GM19239 (cell line): ENCODE data around the gene PTPRD.

Source experiments
- DNase-seq: peaks from one replicate; pipeline ENCODE4 v3.0.0; 2011; ENCODE audit warnings: low spot score; ENCODE audit not compliant: insufficient read length
- FAIRE-seq: peaks from 2 replicates; lab custom pipeline; 2011; peaks lifted over from hg19 to GRCh38; lab: Jason Lieb, UNC

The PTPRD gene

DNA sequence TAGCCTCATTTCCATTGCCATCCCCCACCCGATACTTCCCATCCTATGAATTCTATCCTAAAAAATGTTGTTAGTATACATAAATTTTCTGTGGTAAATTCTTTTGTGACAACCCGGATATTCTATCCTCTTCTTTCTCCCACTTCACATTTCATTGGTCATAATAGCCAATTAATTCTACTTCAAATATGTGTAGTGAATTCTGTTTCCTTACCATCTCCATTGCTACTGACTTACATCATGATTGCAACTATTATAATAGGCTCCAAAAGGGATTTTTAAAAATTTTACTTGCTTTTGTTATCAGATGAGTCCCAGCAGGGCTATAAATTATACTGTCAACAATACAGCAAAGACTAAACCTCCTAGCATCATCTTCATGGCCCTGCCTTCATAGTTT lies 1326.8 kb downstream of the PTPRD start:
- no peak for FAIRE-seq

DNA sequence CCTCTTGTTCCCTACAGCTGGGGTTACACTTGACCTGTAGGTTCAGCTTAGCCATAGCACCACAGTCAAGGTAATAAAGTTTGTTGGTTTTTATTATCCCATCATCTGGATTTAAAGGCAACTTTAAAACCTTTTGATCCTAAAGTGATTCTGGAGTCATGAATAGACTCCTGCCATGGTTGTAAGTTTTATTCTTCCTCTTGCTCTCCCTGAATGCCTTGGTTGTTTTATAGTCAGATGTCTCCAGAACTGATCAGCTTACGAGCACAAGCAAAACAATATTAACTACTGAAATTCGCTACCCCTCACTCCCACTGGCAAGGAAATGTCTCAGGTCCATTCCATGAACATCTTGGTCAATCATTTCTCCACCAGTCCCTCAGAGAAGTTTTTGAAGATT lies 1328.6 kb downstream of the PTPRD start:
- FAIRE-seq: no peak
- DNase-seq: no peak

More for the DNA sequence above, 1326.8 kb downstream of the PTPRD start:
- DNase-seq: no peak

DNA sequence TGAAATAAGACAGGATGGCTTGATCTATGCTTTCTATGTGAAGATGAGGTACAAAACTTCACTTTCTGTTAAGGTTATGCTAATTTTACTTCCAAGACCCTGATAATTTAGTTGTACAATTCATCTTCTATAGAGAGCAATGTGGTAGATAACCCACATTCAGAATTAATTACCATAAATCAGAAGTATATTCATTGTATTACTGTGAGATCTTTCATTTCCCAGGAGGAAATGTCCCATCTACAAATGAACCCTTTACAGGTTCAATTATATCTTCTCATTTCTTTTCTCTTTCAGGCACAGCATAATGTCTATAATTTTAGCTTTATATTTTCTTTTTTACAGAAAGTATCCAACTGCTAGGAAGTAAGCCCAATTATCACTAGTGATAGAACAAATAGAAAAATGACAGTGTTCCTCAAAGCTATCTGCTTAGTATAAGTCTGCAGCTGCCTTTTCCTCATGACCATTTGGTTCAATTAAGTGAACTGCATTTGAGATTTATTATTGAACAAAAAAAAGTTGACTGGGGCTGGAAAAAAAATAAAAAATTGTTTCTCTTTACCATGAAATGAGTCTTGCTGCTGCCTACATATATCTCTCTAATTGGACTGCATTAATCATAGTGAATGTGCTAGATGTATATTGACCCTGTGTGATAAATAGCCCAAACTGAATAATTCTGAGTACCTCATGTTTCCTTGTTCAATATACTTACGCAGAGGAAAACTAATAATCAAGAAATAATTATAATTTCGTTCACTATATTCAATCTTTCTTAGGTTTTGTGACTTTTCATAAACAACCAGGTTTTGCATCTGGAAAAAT lies 1329.4 kb downstream of the PTPRD start:
- DNase-seq (no peak), FAIRE-seq (no peak)

- no peak for DNase-seq
- no peak for FAIRE-seq
Observed at GRCh38 chr9:9275601-9276000, 1337.2 kb downstream of the PTPRD start.

DNA sequence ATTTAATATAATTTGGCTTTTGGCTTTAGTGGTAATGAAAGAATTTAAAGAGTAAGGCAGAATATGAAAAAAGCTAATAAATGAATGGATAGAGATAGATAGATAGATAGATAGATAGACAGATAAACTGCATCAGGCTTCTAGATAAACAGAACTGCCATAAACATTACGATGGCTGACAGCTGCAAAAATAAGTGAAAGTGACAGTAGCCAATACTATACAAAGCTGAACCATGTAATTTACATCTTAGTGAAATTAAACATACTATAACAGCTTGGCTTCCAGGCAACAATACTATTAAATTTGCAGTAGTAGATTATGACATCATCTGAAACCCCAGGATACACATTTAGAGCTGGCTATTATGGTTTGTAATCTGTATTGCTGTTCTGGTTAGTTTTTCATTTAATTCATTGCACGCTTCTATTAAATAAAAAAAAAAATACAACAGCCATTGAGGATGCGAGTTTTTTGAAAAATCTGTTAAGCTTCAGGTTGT lies 1354.8 kb downstream of the PTPRD start:
- DNase-seq (no peak), FAIRE-seq (no peak)

DNA sequence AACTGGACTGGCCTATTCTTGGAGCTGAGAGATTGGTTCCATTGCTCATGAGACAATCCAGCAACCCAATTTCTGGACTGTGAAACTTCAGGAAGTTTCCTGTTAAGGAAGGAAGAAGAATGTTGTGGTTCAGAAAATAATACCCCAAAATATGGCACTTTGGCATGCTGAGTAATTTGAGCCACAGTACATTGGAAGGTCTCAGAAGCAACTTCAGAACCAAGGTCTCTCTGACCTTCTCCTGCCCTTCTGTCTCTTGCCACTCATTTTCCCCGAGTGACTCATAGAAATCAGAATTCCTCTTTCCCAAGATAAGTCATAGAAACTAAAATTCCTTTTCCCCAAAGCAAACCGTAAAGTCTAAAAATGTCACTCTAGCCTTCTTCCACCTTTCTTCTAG lies 1366.1 kb downstream of the PTPRD start:
- DNase-seq: no peak

GRCh38 chr9:9231946-9232345 lies 1380.9 kb downstream of the PTPRD start:
- DNase-seq (no peak), FAIRE-seq (no peak)

More for the DNA sequence above, 1366.1 kb downstream of the PTPRD start:
- no peak for FAIRE-seq

GRCh38 chr9:9229269-9229668 lies 1383.5 kb downstream of the PTPRD start:
- no peak for FAIRE-seq
- DNase-seq: no peak

GRCh38 chr9:9223175-9223574 lies 1389.6 kb downstream of the PTPRD start:
- DNase-seq: no peak
- no peak for FAIRE-seq

GRCh38 chr9:9222730-9223129 lies 1390.1 kb downstream of the PTPRD start:
- FAIRE-seq: no peak

GRCh38 chr9:9216934-9217333 lies 1395.9 kb downstream of the PTPRD start:
- no peak for DNase-seq

More at GRCh38 chr9:9222730-9223129, 1390.1 kb downstream of the PTPRD start:
- no peak for DNase-seq

GRCh38 chr9:9215050-9215449 lies 1397.8 kb downstream of the PTPRD start:
- no peak for FAIRE-seq
- DNase-seq: no peak

More at GRCh38 chr9:9216934-9217333, 1395.9 kb downstream of the PTPRD start:
- no peak for FAIRE-seq

DNA sequence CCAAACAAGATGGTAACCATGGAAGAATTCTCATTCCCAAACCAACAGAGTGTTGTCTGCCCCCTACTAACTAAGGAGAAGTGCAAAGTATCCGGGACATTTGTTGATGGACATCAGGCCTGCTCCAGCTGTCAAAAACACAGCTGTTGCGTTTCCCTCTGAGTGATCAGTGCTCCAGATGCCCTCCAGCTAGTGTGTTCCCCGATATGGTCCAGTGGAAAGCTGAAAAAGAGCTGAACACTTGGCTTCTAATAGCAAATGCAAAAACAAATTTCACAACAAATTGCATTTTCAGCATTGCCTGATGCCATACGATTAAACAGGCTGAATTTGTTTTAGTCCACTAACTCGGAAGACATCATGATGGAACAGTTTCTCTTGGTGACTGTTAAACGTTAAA lies 1398.7 kb downstream of the PTPRD start:
- DNase-seq (no peak), FAIRE-seq (no peak)

DNA sequence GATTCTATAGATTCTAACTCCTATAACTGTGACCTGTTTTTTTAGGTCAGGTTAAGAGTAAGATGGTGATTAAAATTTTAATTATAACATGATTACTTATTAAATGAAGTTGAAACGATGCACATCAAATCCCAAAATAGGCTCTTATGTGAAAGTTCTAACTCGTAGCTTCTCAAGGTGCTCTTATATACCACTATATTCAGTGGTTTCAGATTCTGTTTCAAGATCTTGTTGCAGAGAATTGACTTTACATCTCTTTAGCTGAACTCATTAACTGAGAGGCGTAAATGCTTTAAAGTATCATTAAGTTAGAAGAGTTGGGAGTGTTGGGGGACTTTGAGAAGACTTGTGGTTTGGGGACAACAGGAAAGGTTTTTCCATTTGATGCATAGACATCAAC lies 1399.8 kb downstream of the PTPRD start:
- no peak for DNase-seq
- no peak for FAIRE-seq

GRCh38 chr9:9202276-9202675 lies 1410.5 kb downstream of the PTPRD start:
- no peak for FAIRE-seq
- no peak for DNase-seq

GRCh38 chr9:9186086-9186485 lies 1426.7 kb downstream of the PTPRD start:
- no peak for FAIRE-seq

GRCh38 chr9:9182431-9182830 lies 1430.4 kb downstream of the PTPRD start:
- DNase-seq: no peak
- FAIRE-seq: no peak

More at GRCh38 chr9:9186086-9186485, 1426.7 kb downstream of the PTPRD start:
- DNase-seq: no peak

- FAIRE-seq: no peak
- no peak for DNase-seq
Observed at GRCh38 chr9:9177081-9177480, 1435.7 kb downstream of the PTPRD start.

DNA sequence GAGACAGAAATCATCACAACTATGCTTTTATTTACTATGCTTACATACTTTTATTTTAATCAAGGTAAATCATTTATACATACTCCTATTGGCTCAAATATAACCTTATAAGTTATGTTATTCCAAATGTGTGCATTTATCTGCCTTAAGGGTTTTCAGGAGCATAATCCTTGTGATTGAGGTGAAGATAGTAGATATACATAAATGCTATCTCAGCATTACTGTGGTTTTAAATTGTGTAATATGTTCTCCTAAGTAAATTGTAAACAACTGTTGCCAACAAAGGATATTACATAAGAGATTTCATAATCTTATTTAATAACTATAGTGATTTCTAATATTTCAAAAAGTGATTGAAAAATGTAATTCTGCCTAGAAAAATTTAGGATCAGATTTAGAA lies 1438.4 kb downstream of the PTPRD start:
- no peak for DNase-seq
- no peak for FAIRE-seq

- FAIRE-seq: no peak
- no peak for DNase-seq
Observed at GRCh38 chr9:9173264-9173663, 1439.5 kb downstream of the PTPRD start.

DNA sequence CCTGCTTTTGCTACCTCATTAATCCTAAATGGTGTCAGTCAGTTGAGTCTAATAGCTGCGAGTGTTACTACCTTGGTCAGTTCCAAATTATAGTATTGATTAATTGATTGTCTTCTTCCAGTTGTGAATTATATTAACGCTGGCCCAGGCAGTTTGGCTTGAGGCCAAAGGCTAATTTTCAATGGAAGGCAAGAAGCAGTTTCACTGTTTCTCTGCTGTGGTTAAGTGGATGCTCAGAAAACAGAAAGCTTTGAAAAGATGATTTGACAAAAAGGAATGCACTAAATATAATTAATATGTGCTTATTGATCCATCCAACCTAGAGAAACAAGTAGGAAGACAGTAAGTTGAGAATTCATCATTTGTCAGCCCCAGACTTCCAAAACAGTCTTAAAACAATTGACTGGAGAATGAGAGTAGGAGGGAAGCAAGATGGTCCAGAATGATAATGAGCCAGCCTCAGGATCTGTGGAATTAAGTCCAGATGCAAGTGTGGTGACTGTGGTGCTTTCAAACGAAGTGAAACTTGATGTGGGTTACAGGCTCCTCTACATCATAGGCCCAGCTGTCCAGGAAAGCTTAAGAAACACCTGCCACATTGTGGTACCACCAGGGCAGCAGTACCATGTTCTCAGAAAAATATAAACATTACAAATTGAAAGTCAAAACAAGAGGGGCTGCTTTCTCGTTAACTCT lies 1442.2 kb downstream of the PTPRD start:
- FAIRE-seq (no peak), DNase-seq (no peak)
